Stimulated activated naive CD8-positive, alpha-beta T cell treated with anti-CD3 and anti-CD28 coated beads, Interleukin-15, Interleukin-2, amounts not matched to agents 100 U/mL and 50 U/mL, for 24 hours (primary cell): ENCODE measurements around the gene CFB.
"Not testable (repeated sequence)": the region's sequence is repeated elsewhere in the genome, so short reads cannot be mapped to it uniquely, and the experiment has no call there.

Experiments
- ATAC-seq: fragments of 150-1000 bp; cut with Tn5 transposase; one replicate; pipeline ENCODE4 v1.10.0; 2021
- DNase-seq: peaks from one replicate; pipeline ENCODE4 v3.0.0; 2021

CFB gene

GRCh38 chr6:31971279-31971992, 25.5 kb downstream of the CFB start:
- DNase-seq = no peak
- no peak for ATAC-seq

DNA sequence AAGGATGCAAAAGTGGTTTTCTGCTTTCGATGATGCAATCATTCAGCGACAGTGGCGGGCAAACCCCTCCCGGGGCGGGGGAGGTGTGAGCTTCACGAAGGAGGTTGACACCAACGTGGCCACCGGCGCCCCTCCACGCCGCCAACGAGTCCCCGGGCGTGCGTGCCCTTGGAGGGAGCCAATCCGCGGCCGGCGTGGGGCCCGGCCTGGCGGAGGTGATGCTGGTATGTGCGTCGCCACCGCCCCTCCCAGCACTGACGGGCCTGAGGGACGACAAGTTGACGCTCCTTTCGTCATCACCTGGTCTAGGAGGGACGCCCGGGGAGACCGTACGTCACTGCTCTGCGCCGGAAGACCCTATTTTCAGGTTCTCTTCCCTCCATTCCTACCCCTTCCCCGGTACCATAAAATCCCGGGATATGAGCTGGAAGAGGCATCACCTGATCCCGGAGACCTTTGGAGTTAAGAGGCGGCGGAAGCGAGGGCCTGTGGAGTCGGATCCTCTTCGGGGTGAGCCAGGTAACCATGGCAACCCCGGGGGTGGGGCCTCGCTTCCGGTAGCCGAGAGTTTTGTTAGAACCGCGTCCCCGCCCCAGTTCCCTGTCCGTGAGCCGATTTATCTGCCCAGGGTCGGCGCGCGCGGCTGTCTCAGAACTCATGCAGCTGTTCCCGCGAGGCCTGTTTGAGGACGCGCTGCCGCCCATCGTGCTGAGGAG, 26.3 kb downstream of the CFB start, which contains the start of gene DXO:
TSS of gene DXO (minus strand) at position 146 of the 716 bp plus-strand sequence. CDS start 463 bp downstream, outside the sequence.
- DNase-seq = peak; percentile 97
- ATAC-seq = peak; percentile 97

- DNase-seq (no peak), ATAC-seq (no peak)
These were observed 26.9 kb downstream of the CFB start for GRCh38 chr6:31972709-31973350.

DNA sequence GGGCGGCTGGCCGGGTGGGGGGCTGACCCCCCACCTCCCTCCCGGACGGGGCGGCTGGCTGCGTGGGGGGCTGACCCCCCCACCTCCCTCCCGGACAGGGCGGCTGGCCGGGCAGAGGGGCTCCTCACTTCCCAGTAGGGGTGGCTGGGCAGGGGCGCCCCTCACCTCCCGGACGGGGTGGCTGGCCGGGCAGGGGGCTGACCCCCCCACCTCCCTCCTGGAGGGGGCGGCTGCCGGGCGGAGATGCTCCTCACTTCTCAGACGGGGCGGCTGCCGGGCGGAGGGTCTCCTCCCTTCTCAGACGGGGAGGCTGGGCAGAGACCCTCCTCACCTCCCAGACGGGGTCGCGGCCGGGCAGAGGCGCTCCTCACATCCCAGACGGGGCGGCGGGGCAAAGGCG, 30.2 kb downstream of the CFB start:
- DNase-seq, ATAC-seq: not testable (repeated sequence)

GRCh38 chr6:31977816-31978431, 32.0 kb downstream of the CFB start:
- no peak for DNase-seq
- ATAC-seq = no peak

DNA sequence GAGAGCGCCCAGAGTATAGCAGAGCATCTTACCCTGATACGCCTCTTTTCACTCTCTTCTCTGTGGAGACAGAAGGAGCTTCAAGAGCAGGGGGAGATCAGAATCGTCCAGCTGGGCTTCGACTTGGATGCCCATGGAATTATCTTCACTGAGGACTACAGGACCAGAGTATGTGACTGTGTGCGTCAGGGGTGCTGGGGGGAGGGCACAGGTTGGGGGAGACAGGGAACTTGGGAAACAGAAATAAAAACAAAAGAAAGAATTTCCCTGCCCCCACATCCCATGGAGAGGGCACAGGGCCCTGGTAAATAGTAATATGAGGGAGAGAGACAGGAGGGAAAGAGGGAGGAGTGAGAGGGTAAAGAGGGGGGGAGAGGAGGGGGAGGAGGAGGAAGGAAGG, 32.9 kb downstream of the CFB start:
- ATAC-seq (no peak), DNase-seq (no peak)

DNA sequence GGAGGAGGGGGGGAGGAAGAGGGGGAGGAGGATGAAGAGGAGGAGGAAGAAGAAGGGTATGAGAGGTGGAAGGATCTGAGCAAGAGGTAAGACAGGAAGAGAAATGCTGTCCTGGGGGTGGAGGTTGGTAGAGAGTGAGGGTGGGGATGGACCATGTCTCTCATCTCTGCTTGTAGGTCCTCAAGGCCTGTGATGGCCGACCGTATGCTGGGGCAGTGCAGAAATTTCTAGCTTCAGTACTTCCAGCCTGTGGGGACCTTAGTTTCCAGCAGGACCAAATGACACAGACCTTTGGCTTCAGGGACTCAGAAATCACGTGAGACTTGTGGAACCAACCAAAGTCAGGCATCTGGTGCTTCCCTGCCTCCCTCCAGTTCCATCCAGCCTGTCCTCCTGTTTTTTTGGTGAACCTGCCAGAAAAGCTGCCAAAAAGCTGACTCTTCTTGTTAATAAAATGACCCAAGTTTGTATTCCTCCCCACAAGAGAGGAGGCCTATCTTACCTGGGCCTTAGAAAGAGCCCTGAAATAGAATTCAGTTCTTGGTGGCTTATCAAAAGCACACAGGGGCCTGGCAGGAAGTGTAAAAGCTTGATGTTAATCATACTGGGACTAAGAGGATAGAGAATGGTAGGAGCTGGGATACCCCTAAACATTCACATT, 33.5 kb downstream of the CFB start:
- DNase-seq = no peak
- ATAC-seq = no peak

GRCh38 chr6:31980195-31980876, 34.4 kb downstream of the CFB start:
- DNase-seq, ATAC-seq: not testable (repeated sequence)

GRCh38 chr6:31980998-31981397, 35.1 kb downstream of the CFB start:
- not testable (repeated sequence) for ATAC-seq, DNase-seq

DNA sequence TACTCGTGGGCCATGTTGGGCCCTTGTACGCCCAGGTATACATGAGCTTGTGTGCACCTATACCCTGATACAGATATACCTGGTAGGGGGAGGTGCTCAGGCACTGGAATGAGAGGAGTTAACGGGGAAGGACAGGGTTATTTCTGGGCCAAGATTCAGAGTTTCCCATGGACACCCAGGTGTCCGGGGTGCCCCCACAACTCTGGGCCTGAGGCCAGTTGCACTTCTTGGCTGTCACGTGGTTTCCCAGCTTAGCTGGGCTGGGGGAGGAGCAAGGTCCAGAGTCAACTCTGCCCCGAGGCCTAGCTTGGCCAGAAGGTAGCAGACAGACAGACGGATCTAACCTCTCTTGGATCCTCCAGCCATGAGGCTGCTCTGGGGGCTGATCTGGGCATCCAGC, 35.8 kb downstream of the CFB start, which contains the start of gene C4A:
TSS of gene C4A (plus strand) at position 314 of the 400 bp plus-strand sequence. CDS start at position 365, 51 bp downstream.
- DNase-seq, ATAC-seq: not testable (repeated sequence)

GRCh38 chr6:31989363-31989762, 43.5 kb downstream of the CFB start:
- not testable (repeated sequence) for ATAC-seq, DNase-seq

DNA sequence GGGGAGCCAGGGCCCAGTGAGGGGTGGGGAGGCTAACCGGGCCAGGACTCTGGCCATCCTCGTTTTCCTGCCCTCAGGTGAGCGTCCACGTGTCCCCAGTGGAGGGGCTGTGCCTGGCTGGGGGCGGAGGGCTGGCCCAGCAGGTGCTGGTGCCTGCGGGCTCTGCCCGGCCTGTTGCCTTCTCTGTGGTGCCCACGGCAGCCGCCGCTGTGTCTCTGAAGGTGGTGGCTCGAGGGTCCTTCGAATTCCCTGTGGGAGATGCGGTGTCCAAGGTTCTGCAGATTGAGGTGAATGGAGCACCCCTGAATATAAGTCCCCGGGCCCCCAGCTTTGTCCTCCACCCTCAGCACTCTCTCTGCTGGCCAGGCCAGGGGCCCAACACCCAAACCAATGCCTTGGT, 48.5 kb downstream of the CFB start:
- not testable (repeated sequence) for DNase-seq, ATAC-seq

- not testable (repeated sequence) for DNase-seq, ATAC-seq
These were observed 50.5 kb downstream of the CFB start for GRCh38 chr6:31996385-31996784.
